Vagina (tissue), 2 donors: ENCODE results near the gene KLRC1.

ENCODE experiments used
- POLR2A ChIP-seq, 2 donors: fragments of 450-650 bp; IDR thresholded peaks; one replicate each; pipeline ENCODE4 v1.6.1; 2017; ENCODE audit warnings: antibody characterized with exemption in 2 of 2, mild to moderate bottlenecking in 2 of 2, moderate library complexity in 2 of 2
- POLR2AphosphoS5 ChIP-seq, 2 donors: sonication (generic); formaldehyde crosslinking; IDR thresholded peaks; one replicate each; pipeline ENCODE4 v1.9.0; 2017; ENCODE audit warnings: antibody characterized with exemption in 2 of 2, mild to moderate bottlenecking in 2 of 2, low read depth in 1 of 2; ENCODE audit not compliant: insufficient read depth in 1 of 2
- TF ChIP-seq, protein P1 (sequence below), 3 experiments: fragments of 450-650 bp in 2 of 3; fragments of 200-600 bp in 1 of 3; sonication (generic) in 1 of 3; IDR thresholded peaks; one replicate each; pipeline ENCODE4 v1.5.1; 2017 to 2019; ENCODE audit warnings: antibody characterized with exemption in 3 of 3, mild to moderate bottlenecking in 2 of 3, moderate library complexity in 2 of 3

DNA sequence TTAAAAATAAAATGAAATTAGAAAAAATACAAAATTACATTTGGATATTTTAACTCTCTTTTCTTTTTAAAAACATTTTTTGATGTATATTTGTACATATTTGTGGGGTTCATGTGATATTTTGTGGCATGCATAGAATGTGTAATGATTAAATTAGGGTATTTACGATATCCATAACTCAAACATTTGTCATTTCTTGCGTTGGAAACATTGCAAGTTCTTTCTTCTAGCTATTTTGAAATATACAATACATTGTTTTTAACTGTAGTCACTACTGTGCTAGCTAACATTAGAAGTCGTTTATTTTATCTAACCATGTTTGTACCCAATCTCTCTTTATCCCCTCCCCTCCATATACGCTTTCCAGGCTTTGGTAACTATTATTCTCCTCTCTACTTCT lies 38.6 kb upstream of the KLRC1 start:
- TF ChIP-seq, protein P1, sequence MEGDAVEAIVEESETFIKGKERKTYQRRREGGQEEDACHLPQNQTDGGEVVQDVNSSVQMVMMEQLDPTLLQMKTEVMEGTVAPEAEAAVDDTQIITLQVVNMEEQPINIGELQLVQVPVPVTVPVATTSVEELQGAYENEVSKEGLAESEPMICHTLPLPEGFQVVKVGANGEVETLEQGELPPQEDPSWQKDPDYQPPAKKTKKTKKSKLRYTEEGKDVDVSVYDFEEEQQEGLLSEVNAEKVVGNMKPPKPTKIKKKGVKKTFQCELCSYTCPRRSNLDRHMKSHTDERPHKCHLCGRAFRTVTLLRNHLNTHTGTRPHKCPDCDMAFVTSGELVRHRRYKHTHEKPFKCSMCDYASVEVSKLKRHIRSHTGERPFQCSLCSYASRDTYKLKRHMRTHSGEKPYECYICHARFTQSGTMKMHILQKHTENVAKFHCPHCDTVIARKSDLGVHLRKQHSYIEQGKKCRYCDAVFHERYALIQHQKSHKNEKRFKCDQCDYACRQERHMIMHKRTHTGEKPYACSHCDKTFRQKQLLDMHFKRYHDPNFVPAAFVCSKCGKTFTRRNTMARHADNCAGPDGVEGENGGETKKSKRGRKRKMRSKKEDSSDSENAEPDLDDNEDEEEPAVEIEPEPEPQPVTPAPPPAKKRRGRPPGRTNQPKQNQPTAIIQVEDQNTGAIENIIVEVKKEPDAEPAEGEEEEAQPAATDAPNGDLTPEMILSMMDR (IDR thresholded peaks at IDR 0.05), result no peak
- TF ChIP-seq POLR2A (IDR thresholded peaks at IDR 0.05), result no peak
- TF ChIP-seq POLR2AphosphoS5 (IDR thresholded peaks at IDR 0.05; ENCODE audit: insufficient read depth in 1 of 2, low read depth in 1 of 2), result no peak
